K562 (cell line): ENCODE data around the gene SETDB2. TPM values are rescaled to one million over a fixed set of nuclear protein-coding genes. Genes with fewer than 3 reads are reported as not detected.

Source experiments
- ERF ChIP-seq: fragments of 450-650 bp; formaldehyde crosslinking; IDR thresholded peaks from 2 replicates; pipeline ENCODE4 v1.4.0; 2020; ENCODE audit warnings: mild to moderate bottlenecking, mixed read lengths
- ESRRB ChIP-seq: fragments of 250-450 bp; sonication (Bioruptor Pico); IDR thresholded peaks from 2 replicates; pipeline ENCODE4 v1.5.0; 2020; ENCODE audit warnings: mild to moderate bottlenecking, moderate library complexity, borderline replicate concordance
- ETV1 ChIP-seq: fragments of 450-650 bp; conservative IDR thresholded peaks from 2 replicates; pipeline ENCODE4 v1.6.1; 2016; ENCODE audit warnings: missing genetic modification characterization, control low read depth, low read depth, missing compliant biosample characterization
- GABPB2 ChIP-seq: fragments of 250-450 bp; sonication (Bioruptor Pico); conservative IDR thresholded peaks from 2 replicates; pipeline ENCODE4 v1.5.1; 2021; ENCODE audit warnings: mild to moderate bottlenecking
- GTF2A2 ChIP-seq: IDR thresholded peaks from 2 replicates; pipeline ENCODE4 v1.6.1; 2016; ENCODE audit warnings: mild to moderate bottlenecking, missing genetic modification characterization, missing compliant biosample characterization
- HCFC1 ChIP-seq: IDR thresholded peaks from 2 replicates; pipeline ENCODE4 v1.6.1; 2012; ENCODE audit warnings: low read depth, low read length, improper control_type of control experiment
- HDAC3 ChIP-seq: fragments of 450-650 bp; IDR thresholded peaks from 2 replicates; pipeline ENCODE4 v1.6.1; 2018; ENCODE audit warnings: borderline replicate concordance, mild to moderate bottlenecking, moderate library complexity; ENCODE audit not compliant: partially characterized antibody
- MAZ ChIP-seq, 2 experiments: fragments of 450-650 bp in 1 of 2; sonication (generic) in 1 of 2; formaldehyde crosslinking; IDR thresholded peaks in 1 of 2; conservative IDR thresholded peaks in 1 of 2; 2 replicates each; pipeline versions ENCODE4 v1.4.0 to v1.5.0; 2020; ENCODE audit warnings: mild to moderate bottlenecking in 1 of 2, missing genetic modification reagents in 1 of 2
- NFE2L1 ChIP-seq: fragments of 450-650 bp; IDR thresholded peaks from 2 replicates; pipeline ENCODE4 v1.6.1; 2016; ENCODE audit warnings: missing genetic modification characterization, low read depth, mild to moderate bottlenecking, missing compliant biosample characterization, moderate library complexity, borderline replicate concordance
- RBM34 ChIP-seq: fragments of 200-400 bp; formaldehyde crosslinking; IDR thresholded peaks from 2 replicates; pipeline ENCODE4 v1.6.1; 2018; ENCODE audit warnings: low read length, borderline replicate concordance; ENCODE audit not compliant: insufficient read depth
- SMAD3 ChIP-seq: fragments of 450-650 bp; formaldehyde crosslinking; conservative IDR thresholded peaks from 2 replicates; pipeline ENCODE4 v1.4.0; 2020; ENCODE audit warnings: mild to moderate bottlenecking
- SRSF7 ChIP-seq: fragments of 200-400 bp; formaldehyde crosslinking; optimal IDR thresholded peaks from 2 replicates; pipeline ENCODE3; 2017; ENCODE audit warnings: mild to moderate bottlenecking, low read depth, low read length
- SRSF9 ChIP-seq: fragments of 200-400 bp; formaldehyde crosslinking; IDR thresholded peaks from 2 replicates; pipeline ENCODE4 v1.6.1; 2017; ENCODE audit warnings: low read depth, low read length, borderline replicate concordance
- STAG1 ChIP-seq: sonication (generic); formaldehyde crosslinking; IDR thresholded peaks from 2 replicates; pipeline ENCODE4 v1.5.0; 2020; ENCODE audit warnings: missing genetic modification reagents, borderline replicate concordance
- TGIF2 ChIP-seq: sonication (generic); formaldehyde crosslinking; IDR thresholded peaks from 2 replicates; pipeline ENCODE4 v1.8.1; 2022; ENCODE audit warnings: mild to moderate bottlenecking, missing genetic modification reagents, moderate library complexity
- WHSC1 ChIP-seq: IDR thresholded peaks from one replicate; pipeline ENCODE4 v1.6.1; 2012; ENCODE audit warnings: low read length, control low read depth, inconsistent platforms
- ZEB2 ChIP-seq: fragments of 450-650 bp; IDR thresholded peaks from 2 replicates; pipeline ENCODE4 v1.6.1; 2016
- ZFX ChIP-seq: sonication (generic); formaldehyde crosslinking; IDR thresholded peaks from 2 replicates; pipeline ENCODE4 v1.8.0; 2022; ENCODE audit warnings: mild to moderate bottlenecking, missing genetic modification reagents, moderate library complexity
- ZNF133 ChIP-seq: fragments of 250-450 bp; sonication (Bioruptor Pico); IDR thresholded peaks from 2 replicates; pipeline ENCODE4 v1.4.0; 2020; ENCODE audit warnings: mild to moderate bottlenecking
- ZNF444 ChIP-seq: fragments of 250-450 bp; sonication (Bioruptor Pico); IDR thresholded peaks from 2 replicates; pipeline ENCODE4 v1.4.0; 2020; ENCODE audit warnings: mild to moderate bottlenecking, moderate library complexity
- ZNF561 ChIP-seq: fragments of 450-650 bp; formaldehyde crosslinking; conservative IDR thresholded peaks from 2 replicates; pipeline ENCODE4 v1.4.0; 2020; ENCODE audit warnings: mild to moderate bottlenecking, moderate library complexity
- polyA plus RNA-seq, 8 experiments: library from polyadenylated mRNA; depleted of rRNA in 4 of 8; stranded (reverse) in 5 of 8; unstranded in 3 of 8; fragments of >200 nt; fragmentation: Nextera tagmentation in 2 of 8; fragmentation: Illumina TruSeq in 1 of 8; extraction: Ambion mirVana in 2 of 8; extraction: Trizol in 1 of 8; gene quantifications; 2 replicates each; pipeline versions ENCODE4 v1.2.1 to v1.2.3, GENCODE V29; 2011 to 2014; ENCODE audit warnings: inconsistent platforms in 1 of 8, missing spikeins in 1 of 8
- total RNA-seq, 7 experiments: library from RNA; depleted of rRNA in 6 of 7; stranded (reverse); fragments of >200 nt in 6 of 7; fragmentation: Illumina TruSeq in 2 of 7; extraction: Trizol in 2 of 7; gene quantifications; 2 replicates each; pipeline versions ENCODE4 v1.2.1 to v1.2.3, GENCODE V29; 2011 to 2021; ENCODE audit warnings: low replicate concordance in 1 of 7
- TF ChIP-seq, protein P1 (sequence below), 2 experiments: fragments of 450-650 bp in 1 of 2; sonication (generic) in 1 of 2; formaldehyde crosslinking; conservative IDR thresholded peaks; 2 replicates each; pipeline versions ENCODE4 v1.4.0 to v1.8.1; 2020 to 2022; ENCODE audit warnings: mild to moderate bottlenecking in 1 of 2, missing genetic modification reagents in 1 of 2
- TF ChIP-seq, protein P2 (sequence below): fragments of 250-450 bp; sonication (Bioruptor Pico); IDR thresholded peaks from 2 replicates; pipeline ENCODE4 v1.5.1; 2021; ENCODE audit warnings: mild to moderate bottlenecking
- TF ChIP-seq, protein P3 (sequence below): sonication (generic); formaldehyde crosslinking; IDR thresholded peaks from 2 replicates; pipeline ENCODE4 v1.9.0; 2022; ENCODE audit warnings: mild to moderate bottlenecking, missing genetic modification reagents
- TF ChIP-seq, protein P4 (sequence below): fragments of 250-450 bp; sonication (Bioruptor Pico); IDR thresholded peaks from 2 replicates; pipeline ENCODE4 v1.8.0; 2022; ENCODE audit warnings: moderate library complexity, mild to moderate bottlenecking, inconsistent platforms
- TF ChIP-seq, protein P5 (sequence below): fragments of 250-450 bp; sonication (Bioruptor Pico); IDR thresholded peaks from 2 replicates; pipeline ENCODE4 v1.8.0; 2022; ENCODE audit warnings: inconsistent platforms

The SETDB2 gene
- total and polyA plus RNA-seq, 9 of the 15 experiments (the other 6 are each of a cell fraction or from before 2014, with no cell fraction given), result 1.0 to 9.0 (median 6.1) TPM

DNA sequence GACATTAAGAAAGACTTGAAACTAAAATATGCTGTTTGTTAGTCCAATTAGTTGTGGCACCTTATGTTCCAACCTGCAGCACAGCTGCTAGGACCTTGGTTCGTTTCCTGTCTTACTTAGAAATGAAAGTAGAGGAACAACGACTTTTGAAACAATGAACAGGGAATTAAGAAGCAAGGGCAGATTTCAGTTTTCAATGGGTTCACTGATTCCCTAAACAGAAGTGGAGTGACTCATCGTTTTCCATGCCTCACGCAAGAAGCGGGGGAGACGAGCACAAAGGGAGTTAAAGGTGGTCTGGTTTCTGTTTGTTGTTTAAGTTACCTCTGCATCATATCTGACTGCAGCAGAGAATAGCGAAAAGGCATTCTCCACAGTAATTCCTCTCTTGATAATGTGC is 96.5 kb downstream of the SETDB2 start (continued):
- no peak for TF ChIP-seq TGIF2 (CRISPR knock-in tag)
- no peak for TF ChIP-seq SRSF9
- TF ChIP-seq, protein P1, sequence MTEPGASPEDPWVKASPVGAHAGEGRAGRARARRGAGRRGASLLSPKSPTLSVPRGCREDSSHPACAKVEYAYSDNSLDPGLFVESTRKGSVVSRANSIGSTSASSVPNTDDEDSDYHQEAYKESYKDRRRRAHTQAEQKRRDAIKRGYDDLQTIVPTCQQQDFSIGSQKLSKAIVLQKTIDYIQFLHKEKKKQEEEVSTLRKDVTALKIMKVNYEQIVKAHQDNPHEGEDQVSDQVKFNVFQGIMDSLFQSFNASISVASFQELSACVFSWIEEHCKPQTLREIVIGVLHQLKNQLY (CRISPR knock-in tag; conservative IDR thresholded peaks at IDR 0.05), result no peak
- TF ChIP-seq, protein P2, sequence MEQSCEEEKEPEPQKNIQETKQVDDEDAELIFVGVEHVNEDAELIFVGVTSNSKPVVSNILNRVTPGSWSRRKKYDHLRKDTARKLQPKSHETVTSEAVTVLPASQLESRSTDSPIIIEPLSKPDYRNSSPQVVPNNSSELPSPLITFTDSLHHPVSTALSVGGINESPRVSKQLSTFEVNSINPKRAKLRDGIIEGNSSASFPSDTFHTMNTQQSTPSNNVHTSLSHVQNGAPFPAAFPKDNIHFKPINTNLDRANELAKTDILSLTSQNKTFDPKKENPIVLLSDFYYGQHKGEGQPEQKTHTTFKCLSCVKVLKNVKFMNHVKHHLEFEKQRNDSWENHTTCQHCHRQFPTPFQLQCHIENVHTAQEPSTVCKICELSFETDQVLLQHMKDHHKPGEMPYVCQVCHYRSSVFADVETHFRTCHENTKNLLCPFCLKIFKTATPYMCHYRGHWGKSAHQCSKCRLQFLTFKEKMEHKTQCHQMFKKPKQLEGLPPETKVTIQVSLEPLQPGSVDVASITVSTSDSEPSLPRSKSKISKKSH (CRISPR knock-in tag), result no peak
- TF ChIP-seq MAZ (CRISPR knock-in tag; conservative IDR thresholded peaks at IDR 0.05 in 1 of 2, IDR thresholded peaks at IDR 0.05 in 1 of 2), result no peak
- TF ChIP-seq RBM34, result no peak
- TF ChIP-seq, protein P3, sequence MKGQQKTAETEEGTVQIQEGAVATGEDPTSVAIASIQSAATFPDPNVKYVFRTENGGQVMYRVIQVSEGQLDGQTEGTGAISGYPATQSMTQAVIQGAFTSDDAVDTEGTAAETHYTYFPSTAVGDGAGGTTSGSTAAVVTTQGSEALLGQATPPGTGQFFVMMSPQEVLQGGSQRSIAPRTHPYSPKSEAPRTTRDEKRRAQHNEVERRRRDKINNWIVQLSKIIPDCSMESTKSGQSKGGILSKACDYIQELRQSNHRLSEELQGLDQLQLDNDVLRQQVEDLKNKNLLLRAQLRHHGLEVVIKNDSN (CRISPR knock-in tag), result no peak
- no peak for TF ChIP-seq GTF2A2 (tag)
- TF ChIP-seq ESRRB (CRISPR knock-in tag), result no peak
- TF ChIP-seq SRSF7, result no peak
- TF ChIP-seq HCFC1, result no peak
- no peak for TF ChIP-seq STAG1 (CRISPR knock-in tag)
- no peak for TF ChIP-seq GABPB2
- no peak for TF ChIP-seq SMAD3 (CRISPR knock-in tag)
- TF ChIP-seq ERF (CRISPR knock-in tag), result no peak
- TF ChIP-seq, protein P4, sequence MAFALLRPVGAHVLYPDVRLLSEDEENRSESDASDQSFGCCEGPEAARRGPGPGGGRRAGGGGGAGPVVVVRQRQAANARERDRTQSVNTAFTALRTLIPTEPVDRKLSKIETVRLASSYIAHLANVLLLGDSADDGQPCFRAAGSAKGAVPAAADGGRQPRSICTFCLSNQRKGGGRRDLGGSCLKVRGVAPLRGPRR (CRISPR knock-in tag), result no peak
- TF ChIP-seq, protein P5, sequence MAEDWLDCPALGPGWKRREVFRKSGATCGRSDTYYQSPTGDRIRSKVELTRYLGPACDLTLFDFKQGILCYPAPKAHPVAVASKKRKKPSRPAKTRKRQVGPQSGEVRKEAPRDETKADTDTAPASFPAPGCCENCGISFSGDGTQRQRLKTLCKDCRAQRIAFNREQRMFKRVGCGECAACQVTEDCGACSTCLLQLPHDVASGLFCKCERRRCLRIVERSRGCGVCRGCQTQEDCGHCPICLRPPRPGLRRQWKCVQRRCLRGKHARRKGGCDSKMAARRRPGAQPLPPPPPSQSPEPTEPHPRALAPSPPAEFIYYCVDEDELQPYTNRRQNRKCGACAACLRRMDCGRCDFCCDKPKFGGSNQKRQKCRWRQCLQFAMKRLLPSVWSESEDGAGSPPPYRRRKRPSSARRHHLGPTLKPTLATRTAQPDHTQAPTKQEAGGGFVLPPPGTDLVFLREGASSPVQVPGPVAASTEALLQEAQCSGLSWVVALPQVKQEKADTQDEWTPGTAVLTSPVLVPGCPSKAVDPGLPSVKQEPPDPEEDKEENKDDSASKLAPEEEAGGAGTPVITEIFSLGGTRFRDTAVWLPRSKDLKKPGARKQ (CRISPR knock-in tag), result no peak
- no peak for TF ChIP-seq ZNF444 (CRISPR knock-in tag)
- TF ChIP-seq ZFX (CRISPR knock-in tag), result no peak
- no peak for TF ChIP-seq WHSC1
- TF ChIP-seq NFE2L1 (tag), result no peak; the same call in 1 of the 2 replicates
- TF ChIP-seq ZNF561 (CRISPR knock-in tag), result no peak
- no peak for TF ChIP-seq ETV1 (tag)
- peak; percentile 67; the same call in 1 of the 2 replicates for TF ChIP-seq ZEB2
- no peak for TF ChIP-seq ZNF133
- no peak for TF ChIP-seq HDAC3
